IPS-NIHi7 (cell line): Measurements from ENCODE around the gene ALLC.
"Not testable (repeated sequence)": the region's sequence is repeated elsewhere in the genome, so short reads cannot be mapped to it uniquely, and the experiment has no call there.

Experiments used
- DNase-seq: peaks from one replicate; pipeline ENCODE4 v3.0.0; 2012; ENCODE audit warnings: mixed read lengths; ENCODE audit errors: extremely low spot score

ALLC gene

GRCh38 chr2:3626118-3626811 lies 31.7 kb upstream of the ALLC start:
- DNase-seq = no peak

GRCh38 chr2:3626812-3627499 lies 31.0 kb upstream of the ALLC start:
- DNase-seq = no peak

GRCh38 chr2:3627500-3628100 lies 30.4 kb upstream of the ALLC start:
- no peak for DNase-seq

- DNase-seq = no peak
Observed at GRCh38 chr2:3628241-3628679, 29.7 kb upstream of the ALLC start.

- DNase-seq = peak; percentile 85
Observed at GRCh38 chr2:3628800-3629199, 29.2 kb upstream of the ALLC start.

GRCh38 chr2:3630631-3631030 lies 27.4 kb upstream of the ALLC start:
- no peak for DNase-seq

- DNase-seq = no peak
Observed at GRCh38 chr2:3631161-3631850, 26.7 kb upstream of the ALLC start.

GRCh38 chr2:3631851-3632659 lies 25.9 kb upstream of the ALLC start:
- no peak for DNase-seq

- no peak for DNase-seq
Observed at GRCh38 chr2:3633089-3633981, 24.7 kb upstream of the ALLC start.

- no peak for DNase-seq
Observed at GRCh38 chr2:3633982-3634595, 23.9 kb upstream of the ALLC start.

- no peak for DNase-seq
Observed at GRCh38 chr2:3634596-3635121, 23.3 kb upstream of the ALLC start.

GRCh38 chr2:3635171-3635974 lies 22.6 kb upstream of the ALLC start:
- no peak for DNase-seq

GRCh38 chr2:3635975-3636327 lies 22.0 kb upstream of the ALLC start:
- not testable (repeated sequence) for DNase-seq

GRCh38 chr2:3636586-3637310 lies 21.3 kb upstream of the ALLC start:
- no peak for DNase-seq

GRCh38 chr2:3637311-3637675 lies 20.7 kb upstream of the ALLC start:
- no peak for DNase-seq

GRCh38 chr2:3637692-3638455 lies 20.1 kb upstream of the ALLC start:
- DNase-seq = no peak

GRCh38 chr2:3638456-3638810 lies 19.6 kb upstream of the ALLC start:
- no peak for DNase-seq
